Chondrocyte (in vitro differentiated cells): Measurements from ENCODE around the gene RBPJ. TPM values are rescaled to one million over a fixed set of nuclear protein-coding genes. Genes with fewer than 3 reads are reported as not detected.
A peak's percentile ranks its signal among the peaks of the same experiment; 100 is the strongest.

ENCODE experiments used
- DNase-seq: peaks from one replicate; pipeline ENCODE4 v3.0.0; 2021; ENCODE audit warnings: mixed read lengths, low spot score
- H3K27ac Mint-ChIP-seq: one replicate; pipeline ENCODE4 v1.8.0; 2021; ENCODE audit warnings: mild to moderate bottlenecking, moderate library complexity, mixed read lengths; ENCODE audit not compliant: unreplicated experiment
- H3K27me3 Mint-ChIP-seq: 2 replicates; pipeline ENCODE4 v1.8.0; 2021; ENCODE audit warnings: low read depth, mixed read lengths
- H3K36me3 Mint-ChIP-seq: 2 replicates; pipeline ENCODE4 v1.8.0; 2021; ENCODE audit warnings: low read depth, mixed read lengths
- H3K4me1 Mint-ChIP-seq: 2 replicates; pipeline ENCODE4 v1.8.0; 2021; ENCODE audit warnings: low read depth, mild to moderate bottlenecking, mixed read lengths
- H3K4me3 Mint-ChIP-seq: one replicate; pipeline ENCODE4 v1.8.0; 2021; ENCODE audit warnings: mild to moderate bottlenecking, moderate library complexity, mixed read lengths; ENCODE audit not compliant: unreplicated experiment
- H3K9me3 Mint-ChIP-seq: 2 replicates; pipeline ENCODE4 v1.8.0; 2021; ENCODE audit warnings: low read depth, mixed read lengths
- CTCF ChIP-seq: fragments of 200-600 bp; sonication (generic); IDR thresholded peaks from 2 replicates; pipeline ENCODE4 v1.5.0; 2021; ENCODE audit warnings: antibody characterized with exemption, mild to moderate bottlenecking, moderate library complexity
- total RNA-seq: library from RNA; stranded (reverse); gene quantifications from 3 replicates; pipeline ENCODE4 v1.2.1, GENCODE V29; 2021

The RBPJ gene
- total RNA-seq, 1 donor from 2014 or later: 58.5 TPM

- no peak for DNase-seq
- Mint-ChIP-seq H3K9me3 (no peaks in the 10 kb centered on the region), H3K4me1 (peaks cover 7% of the 10 kb centered on the region), H3K4me3 (no peak overlapping the region), H3K27ac (peak overlapping the region; percentile 6), H3K27me3 (no peaks in the 10 kb centered on the region), H3K36me3 (no peaks in the 10 kb centered on the region)
- no peak for TF ChIP-seq CTCF
Observed at GRCh38 chr4:26288355-26288909, 32.4 kb upstream of the RBPJ start.

GRCh38 chr4:26289401-26289800, 31.4 kb upstream of the RBPJ start:
- no peak for TF ChIP-seq CTCF
- Mint-ChIP-seq H3K27me3 (no peaks in the 10 kb centered on the region), H3K9me3 (no peaks in the 10 kb centered on the region), H3K36me3 (no peaks in the 10 kb centered on the region), H3K27ac (no peak overlapping the region), H3K4me1 (peaks cover 7% of the 10 kb centered on the region), H3K4me3 (no peak overlapping the region)
- DNase-seq: no peak

- DNase-seq: no peak
- Mint-ChIP-seq H3K4me1 (peaks cover 7% of the 10 kb centered on the region), H3K27me3 (no peaks in the 10 kb centered on the region), H3K4me3 (no peak overlapping the region), H3K27ac (no peak overlapping the region), H3K36me3 (no peaks in the 10 kb centered on the region), H3K9me3 (no peaks in the 10 kb centered on the region)
- TF ChIP-seq CTCF: no peak
Observed at GRCh38 chr4:26290321-26290720, 30.5 kb upstream of the RBPJ start.

- H3K4me3 Mint-ChIP-seq: no peak overlapping the region
- no peak overlapping the region for H3K27ac Mint-ChIP-seq
- peaks cover 22% of the 10 kb centered on the region for H3K4me1 Mint-ChIP-seq
- no peak for DNase-seq
- H3K9me3 Mint-ChIP-seq: no peaks in the 10 kb centered on the region
- H3K27me3 Mint-ChIP-seq: no peaks in the 10 kb centered on the region
- no peaks in the 10 kb centered on the region for H3K36me3 Mint-ChIP-seq
- no peak for TF ChIP-seq CTCF
Observed at GRCh38 chr4:26294904-26295303, 25.9 kb upstream of the RBPJ start.

GRCh38 chr4:26296021-26296420, 24.8 kb upstream of the RBPJ start:
- H3K9me3 Mint-ChIP-seq: no peaks in the 10 kb centered on the region
- no peak for DNase-seq
- H3K27ac Mint-ChIP-seq: no peak overlapping the region
- peaks cover 27% of the 10 kb centered on the region for H3K4me1 Mint-ChIP-seq
- no peak overlapping the region for H3K4me3 Mint-ChIP-seq
- no peaks in the 10 kb centered on the region for H3K36me3 Mint-ChIP-seq
- no peak for TF ChIP-seq CTCF
- no peaks in the 10 kb centered on the region for H3K27me3 Mint-ChIP-seq
